NT2/D1 (cell line): ENCODE data around the gene ARHGAP25.

Experiments
- SUZ12 ChIP-seq: IDR thresholded peaks from 2 replicates; pipeline ENCODE4 v1.6.1; 2011; ENCODE audit not compliant: insufficient read length, insufficient read depth; ENCODE audit errors: extremely low read depth
- YY1 ChIP-seq: IDR thresholded peaks from 2 replicates; pipeline ENCODE4 v1.6.1; 2011; ENCODE audit not compliant: insufficient read length, insufficient read depth

- TF ChIP-seq YY1 (no peak), SUZ12 (no peak)
Measured at GRCh38 chr2:68819556-68819955, 84.9 kb downstream of the ARHGAP25 start.
